A549 (cell line): Measurements from ENCODE around the gene NEDD9. TPM values are rescaled to one million over a fixed set of nuclear protein-coding genes. Genes with fewer than 3 reads are reported as not detected.

Experiments
- ATAC-seq, 2 experiments: fragments of 200-7000 bp in 1 of 2; fragments of >200 bp in 1 of 2; cut with Nextera tagmentation in 1 of 2; cut with Tn5 transposase in 1 of 2; 3 replicates each; pipeline versions ENCODE4 v1.8.0 to v1.9.1; 2018 to 2020; ENCODE audit warnings: mild to moderate bottlenecking in 1 of 2, moderate library complexity in 1 of 2
- CTCF ChIA-PET: fragments of 300-600 bp; sonication (Branson Sonifier 250); formaldehyde crosslinking; extraction: SDS; loops from one replicate; lab custom pipeline; 2021; ENCODE audit warnings: antibody characterized with exemption, inconsistent platforms; lab: Yijun Ruan, JAX
- POLR2A ChIA-PET: fragments of 350-600 bp; formaldehyde crosslinking; extraction: SDS; loops from one replicate; lab custom pipeline; 2021; ENCODE audit warnings: antibody characterized with exemption, inconsistent platforms; lab: Yijun Ruan, JAX
- DNase-seq, 2 experiments: peaks; one replicate each; pipeline versions ENCODE4 v3.0.0 to v3.0.0-alpha.2; 2011 to 2016; ENCODE audit warnings: low read depth in 1 of 2, low spot score in 1 of 2
- FAIRE-seq: peaks from 2 replicates; lab custom pipeline; 2011; peaks lifted over from hg19 to GRCh38; lab: Jason Lieb, UNC
- H3K27ac ChIP-seq, 2 experiments: fragments of >200 bp; sonication (Bioruptor Twin); formaldehyde crosslinking; 3 replicates each; pipeline ENCODE4 v1.5.1; 2016 to 2017
- H3K4me1 ChIP-seq: fragments of >200 bp; sonication (Bioruptor Twin); formaldehyde crosslinking; 3 replicates; pipeline ENCODE4 v1.6.1; 2016
- H3K4me2 ChIP-seq: fragments of >200 bp; sonication (Bioruptor Twin); formaldehyde crosslinking; 3 replicates; pipeline ENCODE4 v1.6.1; 2016
- H3K4me3 ChIP-seq: fragments of >200 bp; sonication (Bioruptor Twin); formaldehyde crosslinking; 3 replicates; pipeline ENCODE4 v1.5.1; 2016
- H3K9me3 ChIP-seq: fragments of >200 bp; sonication (Bioruptor Twin); formaldehyde crosslinking; 3 replicates; pipeline ENCODE4 v1.6.1; 2016
- BCL3 ChIP-seq: fragments of >200 bp; sonication (Bioruptor Twin); formaldehyde crosslinking; IDR thresholded peaks from 3 replicates; pipeline ENCODE4 v1.6.1; 2016
- CBX8 ChIP-seq: fragments of 200-600 bp; sonication (generic); IDR thresholded peaks from 2 replicates; pipeline ENCODE4 v1.6.1; 2016
- CEBPB ChIP-seq, 2 experiments: fragments of >200 bp in 1 of 2; sonication (Bioruptor Twin) in 1 of 2; formaldehyde crosslinking in 1 of 2; IDR thresholded peaks; 2 replicates each; pipeline ENCODE4 v1.6.1; 2012 to 2016
- CHD2 ChIP-seq: fragments of 150-350 bp; IDR thresholded peaks from 2 replicates; pipeline ENCODE4 v1.6.1; 2014; ENCODE audit warnings: low read length; ENCODE audit not compliant: partially characterized antibody
- CHD4 ChIP-seq: fragments of 200-600 bp; sonication (generic); IDR thresholded peaks from 2 replicates; pipeline ENCODE4 v1.6.1; 2016; ENCODE audit warnings: antibody characterized with exemption, mild to moderate bottlenecking, borderline replicate concordance
- ESRRA ChIP-seq: fragments of 150-350 bp; IDR thresholded peaks from 2 replicates; pipeline ENCODE4 v1.6.1; 2014; ENCODE audit warnings: mild to moderate bottlenecking, low read length, borderline replicate concordance
- FOXS1 ChIP-seq: fragments of 250-450 bp; sonication (Bioruptor Pico); IDR thresholded peaks from 2 replicates; pipeline ENCODE4 v1.5.0; 2020; ENCODE audit warnings: mild to moderate bottlenecking, moderate library complexity
- HDAC2 ChIP-seq: fragments of 200-600 bp; sonication (generic); IDR thresholded peaks from 2 replicates; pipeline ENCODE4 v1.6.1; 2016
- MAX ChIP-seq: IDR thresholded peaks from 2 replicates; pipeline ENCODE4 v1.6.1; 2012
- NFE2L2 ChIP-seq: fragments of 150-350 bp; conservative IDR thresholded peaks from 2 replicates; pipeline ENCODE4 v1.6.1; 2014; ENCODE audit warnings: low read length
- NPAS2 ChIP-seq: fragments of 250-450 bp; sonication (Bioruptor Pico); IDR thresholded peaks from 2 replicates; pipeline ENCODE4 v1.8.0; 2022; ENCODE audit warnings: mild to moderate bottlenecking, moderate library complexity, borderline replicate concordance
- RARB ChIP-seq: fragments of 250-450 bp; sonication (Bioruptor Pico); IDR thresholded peaks from 2 replicates; pipeline ENCODE4 v1.8.0; 2021; ENCODE audit warnings: mild to moderate bottlenecking, moderate library complexity
- RNF2 ChIP-seq: fragments of 200-600 bp; sonication (generic); IDR thresholded peaks from 2 replicates; pipeline ENCODE4 v1.6.1; 2016; ENCODE audit warnings: low read depth, mild to moderate bottlenecking, antibody characterized with exemption, moderate library complexity, borderline replicate concordance
- SREBF2 ChIP-seq: fragments of 450-650 bp; IDR thresholded peaks from 2 replicates; pipeline ENCODE4 v1.6.1; 2014; ENCODE audit warnings: mild to moderate bottlenecking, moderate library complexity
- ZC3H11A ChIP-seq: fragments of 450-650 bp; IDR thresholded peaks from 2 replicates; pipeline ENCODE4 v1.6.1; 2014; ENCODE audit warnings: antibody characterized with exemption, mild to moderate bottlenecking
- ZFP36 ChIP-seq: fragments of 450-650 bp; IDR thresholded peaks from 2 replicates; pipeline ENCODE4 v1.6.1; 2014; ENCODE audit warnings: borderline replicate concordance; ENCODE audit not compliant: partially characterized antibody
- ZSCAN20 ChIP-seq: fragments of 250-450 bp; sonication (Bioruptor Pico); IDR thresholded peaks from 2 replicates; pipeline ENCODE4 v1.8.0; 2022; ENCODE audit warnings: mild to moderate bottlenecking, moderate library complexity
- WGBS: methylation state at CpG from one replicate; pipeline ENCODE4 v1.1.6; 2017; ENCODE audit errors: missing lambda C conversion rate; 5-methylcytosine and 5-hydroxymethylcytosine counted together
- polyA plus RNA-seq, 4 experiments: library from polyadenylated mRNA; depleted of rRNA in 3 of 4; stranded (reverse); fragments of >200 nt; fragmentation: RNase III in 1 of 4; extraction: RNeasy Plus Mini Kit Qiagen cat#74134 plus additional on column Dnase treatment in 1 of 4; gene quantifications; 2 replicates in 3 of 4; 3 replicates in 1 of 4; pipeline ENCODE4 v1.2.3, GENCODE V29; 2011 to 2017
- TF ChIP-seq, protein P1 (sequence below): fragments of 200-600 bp; sonication (generic); IDR thresholded peaks from 2 replicates; pipeline ENCODE4 v1.6.1; 2016; ENCODE audit warnings: antibody characterized with exemption, mild to moderate bottlenecking, moderate library complexity
- TF ChIP-seq, protein P2 (sequence below): fragments of 150-350 bp; IDR thresholded peaks from 2 replicates; pipeline ENCODE4 v1.6.1; 2014; ENCODE audit warnings: low read depth, mild to moderate bottlenecking, low read length
- TF ChIP-seq, protein P3 (sequence below): IDR thresholded peaks from 2 replicates; pipeline ENCODE4 v1.6.1; 2012

NEDD9 gene
- polyA plus RNA-seq, 2 of the 4 experiments (the other 2 are of a cell fraction) = 46.7 to 79.6 TPM

GRCh38 chr6:11171952-11172351, 60.5 kb downstream of the NEDD9 start:
- POLR2A ChIA-PET = no interaction called here
- ATAC-seq = no peak

DNA sequence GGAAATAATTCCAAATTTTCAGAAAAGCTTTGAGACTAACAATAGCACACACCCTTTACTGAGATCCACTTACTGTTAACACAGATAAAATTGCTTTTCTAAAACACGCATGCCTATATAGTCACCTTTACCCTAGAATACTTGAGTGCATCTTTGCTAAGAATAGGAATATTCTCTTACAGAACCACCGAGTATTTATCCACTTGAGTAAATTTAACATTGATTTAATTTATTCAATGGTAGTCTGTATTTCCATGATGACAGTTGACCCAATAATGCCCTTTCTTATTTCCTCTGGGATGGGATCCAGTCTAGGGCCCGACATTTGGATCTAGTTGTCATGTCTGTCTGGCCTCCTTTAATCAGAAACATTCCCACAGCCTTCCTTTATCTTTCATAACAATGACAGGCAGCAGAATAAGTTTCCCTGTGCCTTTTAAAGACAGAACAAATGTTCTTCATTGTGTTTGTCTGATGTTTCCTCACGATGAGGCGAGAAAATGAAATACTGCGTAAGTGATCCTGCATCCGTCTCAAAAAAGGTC, 64.3 kb downstream of the NEDD9 start:
- no peak overlapping the region for H3K4me3 ChIP-seq
- no peak overlapping the region for H3K27ac ChIP-seq
- no peaks in the 10 kb centered on the region for H3K9me3 ChIP-seq
- FAIRE-seq (no peak), ATAC-seq (no peak)
- TF ChIP-seq ZFP36 = no peak
- no peak for TF ChIP-seq CEBPB (IDR thresholded peaks at IDR 0.05)
- TF ChIP-seq ZC3H11A = no peak
- TF ChIP-seq ZSCAN20 = no peak
- TF ChIP-seq MAX = no peak
- no peak for TF ChIP-seq HDAC2
- TF ChIP-seq, protein P1, sequence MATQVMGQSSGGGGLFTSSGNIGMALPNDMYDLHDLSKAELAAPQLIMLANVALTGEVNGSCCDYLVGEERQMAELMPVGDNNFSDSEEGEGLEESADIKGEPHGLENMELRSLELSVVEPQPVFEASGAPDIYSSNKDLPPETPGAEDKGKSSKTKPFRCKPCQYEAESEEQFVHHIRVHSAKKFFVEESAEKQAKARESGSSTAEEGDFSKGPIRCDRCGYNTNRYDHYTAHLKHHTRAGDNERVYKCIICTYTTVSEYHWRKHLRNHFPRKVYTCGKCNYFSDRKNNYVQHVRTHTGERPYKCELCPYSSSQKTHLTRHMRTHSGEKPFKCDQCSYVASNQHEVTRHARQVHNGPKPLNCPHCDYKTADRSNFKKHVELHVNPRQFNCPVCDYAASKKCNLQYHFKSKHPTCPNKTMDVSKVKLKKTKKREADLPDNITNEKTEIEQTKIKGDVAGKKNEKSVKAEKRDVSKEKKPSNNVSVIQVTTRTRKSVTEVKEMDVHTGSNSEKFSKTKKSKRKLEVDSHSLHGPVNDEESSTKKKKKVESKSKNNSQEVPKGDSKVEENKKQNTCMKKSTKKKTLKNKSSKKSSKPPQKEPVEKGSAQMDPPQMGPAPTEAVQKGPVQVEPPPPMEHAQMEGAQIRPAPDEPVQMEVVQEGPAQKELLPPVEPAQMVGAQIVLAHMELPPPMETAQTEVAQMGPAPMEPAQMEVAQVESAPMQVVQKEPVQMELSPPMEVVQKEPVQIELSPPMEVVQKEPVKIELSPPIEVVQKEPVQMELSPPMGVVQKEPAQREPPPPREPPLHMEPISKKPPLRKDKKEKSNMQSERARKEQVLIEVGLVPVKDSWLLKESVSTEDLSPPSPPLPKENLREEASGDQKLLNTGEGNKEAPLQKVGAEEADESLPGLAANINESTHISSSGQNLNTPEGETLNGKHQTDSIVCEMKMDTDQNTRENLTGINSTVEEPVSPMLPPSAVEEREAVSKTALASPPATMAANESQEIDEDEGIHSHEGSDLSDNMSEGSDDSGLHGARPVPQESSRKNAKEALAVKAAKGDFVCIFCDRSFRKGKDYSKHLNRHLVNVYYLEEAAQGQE = no peak
- no peak for TF ChIP-seq CHD4
- no peak for TF ChIP-seq NPAS2
- TF ChIP-seq RARB (CRISPR knock-in tag) = no peak
- TF ChIP-seq CHD2 = no peak
- TF ChIP-seq RNF2 = no peak
- TF ChIP-seq BCL3 = no peak
- TF ChIP-seq ESRRA = no peak
- TF ChIP-seq, protein P2, sequence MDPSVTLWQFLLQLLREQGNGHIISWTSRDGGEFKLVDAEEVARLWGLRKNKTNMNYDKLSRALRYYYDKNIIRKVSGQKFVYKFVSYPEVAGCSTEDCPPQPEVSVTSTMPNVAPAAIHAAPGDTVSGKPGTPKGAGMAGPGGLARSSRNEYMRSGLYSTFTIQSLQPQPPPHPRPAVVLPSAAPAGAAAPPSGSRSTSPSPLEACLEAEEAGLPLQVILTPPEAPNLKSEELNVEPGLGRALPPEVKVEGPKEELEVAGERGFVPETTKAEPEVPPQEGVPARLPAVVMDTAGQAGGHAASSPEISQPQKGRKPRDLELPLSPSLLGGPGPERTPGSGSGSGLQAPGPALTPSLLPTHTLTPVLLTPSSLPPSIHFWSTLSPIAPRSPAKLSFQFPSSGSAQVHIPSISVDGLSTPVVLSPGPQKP = no peak
- no peak for TF ChIP-seq NFE2L2
- TF ChIP-seq, all 56 proteins: peak for 0
- Histone ChIP-seq H3K4me1 (peaks cover 8% of the 10 kb centered on the region), H3K4me2 (no peak overlapping the region)
- CTCF ChIA-PET = interaction anchor here (1.3 to 2.2 kb wide), 3 partner anchors 8 to 328 kb away, joined by 3 to 5 read pairs (median 5); no protein-coding TSS in a partner anchor
- WGBS = 91% methylated on average over 7 of the region's 7 CpGs
- DNase-seq = no peak
- POLR2A ChIA-PET = no interaction called here

More at GRCh38 chr6:11171952-11172351, 60.5 kb downstream of the NEDD9 start:
- no peak for TF ChIP-seq FOXS1 (CRISPR knock-in tag)
- TF ChIP-seq, protein P3, sequence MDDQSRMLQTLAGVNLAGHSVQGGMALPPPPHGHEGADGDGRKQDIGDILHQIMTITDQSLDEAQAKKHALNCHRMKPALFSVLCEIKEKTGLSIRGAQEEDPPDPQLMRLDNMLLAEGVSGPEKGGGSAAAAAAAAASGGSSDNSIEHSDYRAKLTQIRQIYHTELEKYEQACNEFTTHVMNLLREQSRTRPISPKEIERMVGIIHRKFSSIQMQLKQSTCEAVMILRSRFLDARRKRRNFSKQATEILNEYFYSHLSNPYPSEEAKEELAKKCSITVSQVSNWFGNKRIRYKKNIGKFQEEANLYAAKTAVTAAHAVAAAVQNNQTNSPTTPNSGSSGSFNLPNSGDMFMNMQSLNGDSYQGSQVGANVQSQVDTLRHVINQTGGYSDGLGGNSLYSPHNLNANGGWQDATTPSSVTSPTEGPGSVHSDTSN = no peak
- TF ChIP-seq NPAS2 = no peak
- no peak for TF ChIP-seq SREBF2
- no peak for TF ChIP-seq CBX8
- H3K9me3 ChIP-seq = no peaks in the 10 kb centered on the region
- 95% methylated on average over 10 of the region's 13 CpGs for WGBS
- H3K27ac ChIP-seq = peak overlapping the region; percentile 69 to 83; a peak in 5 of 6 replicates
- no peak for FAIRE-seq
- no peak overlapping the region for H3K4me3 ChIP-seq
- CTCF ChIA-PET = interaction anchor here (0.6 to 2.5 kb wide), 17 partner anchors 9 to 325 kb away, joined by 3 to 26 read pairs (median 4); no protein-coding TSS in a partner anchor
- H3K4me2 ChIP-seq = no peak overlapping the region; the same call in 2 of the 3 replicates
- no peak for DNase-seq
- H3K4me1 ChIP-seq = peaks cover 10% of the 10 kb centered on the region
